GM12872 (cell line): Measurements from ENCODE around the gene OR51M1.

Experiments used
- TF ChIP-seq, protein P1 (sequence below): IDR thresholded peaks from 3 replicates; pipeline ENCODE4 v1.5.1; 2011; ENCODE audit warnings: low read depth, mild to moderate bottlenecking, low read length, moderate library complexity; ENCODE audit not compliant: insufficient read depth

The OR51M1 gene, protein sequence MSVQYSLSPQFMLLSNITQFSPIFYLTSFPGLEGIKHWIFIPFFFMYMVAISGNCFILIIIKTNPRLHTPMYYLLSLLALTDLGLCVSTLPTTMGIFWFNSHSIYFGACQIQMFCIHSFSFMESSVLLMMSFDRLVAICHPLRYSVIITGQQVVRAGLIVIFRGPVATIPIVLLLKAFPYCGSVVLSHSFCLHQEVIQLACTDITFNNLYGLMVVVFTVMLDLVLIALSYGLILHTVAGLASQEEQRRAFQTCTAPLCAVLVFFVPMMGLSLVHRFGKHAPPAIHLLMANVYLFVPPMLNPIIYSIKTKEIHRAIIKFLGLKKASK

DNA sequence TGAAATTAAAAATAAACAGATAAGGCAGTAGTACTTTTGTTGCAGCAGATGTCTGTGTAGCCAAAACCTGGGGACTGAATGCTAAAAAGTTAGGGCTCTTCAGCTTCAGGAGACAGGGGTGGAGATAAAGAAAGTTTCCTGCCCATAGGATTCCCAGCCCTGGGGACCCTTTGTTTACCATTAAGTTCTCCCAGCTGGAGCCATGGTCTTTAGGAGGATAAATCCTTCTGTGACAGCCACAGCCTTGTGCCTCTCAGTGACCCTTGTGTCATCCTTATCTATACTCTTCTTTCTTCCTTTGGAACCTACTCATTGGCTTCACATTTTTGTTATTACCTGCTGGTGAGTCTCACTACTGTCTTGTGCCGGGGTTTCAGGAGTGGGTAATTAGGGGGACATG, at the start of gene OR51M1:
OR51M1 (plus strand) TSS at position 237 of the 400 bp plus-strand sequence. CDS start 5,587 bp downstream, outside the sequence.
- TF ChIP-seq, protein P1, sequence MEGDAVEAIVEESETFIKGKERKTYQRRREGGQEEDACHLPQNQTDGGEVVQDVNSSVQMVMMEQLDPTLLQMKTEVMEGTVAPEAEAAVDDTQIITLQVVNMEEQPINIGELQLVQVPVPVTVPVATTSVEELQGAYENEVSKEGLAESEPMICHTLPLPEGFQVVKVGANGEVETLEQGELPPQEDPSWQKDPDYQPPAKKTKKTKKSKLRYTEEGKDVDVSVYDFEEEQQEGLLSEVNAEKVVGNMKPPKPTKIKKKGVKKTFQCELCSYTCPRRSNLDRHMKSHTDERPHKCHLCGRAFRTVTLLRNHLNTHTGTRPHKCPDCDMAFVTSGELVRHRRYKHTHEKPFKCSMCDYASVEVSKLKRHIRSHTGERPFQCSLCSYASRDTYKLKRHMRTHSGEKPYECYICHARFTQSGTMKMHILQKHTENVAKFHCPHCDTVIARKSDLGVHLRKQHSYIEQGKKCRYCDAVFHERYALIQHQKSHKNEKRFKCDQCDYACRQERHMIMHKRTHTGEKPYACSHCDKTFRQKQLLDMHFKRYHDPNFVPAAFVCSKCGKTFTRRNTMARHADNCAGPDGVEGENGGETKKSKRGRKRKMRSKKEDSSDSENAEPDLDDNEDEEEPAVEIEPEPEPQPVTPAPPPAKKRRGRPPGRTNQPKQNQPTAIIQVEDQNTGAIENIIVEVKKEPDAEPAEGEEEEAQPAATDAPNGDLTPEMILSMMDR, result no peak

DNA sequence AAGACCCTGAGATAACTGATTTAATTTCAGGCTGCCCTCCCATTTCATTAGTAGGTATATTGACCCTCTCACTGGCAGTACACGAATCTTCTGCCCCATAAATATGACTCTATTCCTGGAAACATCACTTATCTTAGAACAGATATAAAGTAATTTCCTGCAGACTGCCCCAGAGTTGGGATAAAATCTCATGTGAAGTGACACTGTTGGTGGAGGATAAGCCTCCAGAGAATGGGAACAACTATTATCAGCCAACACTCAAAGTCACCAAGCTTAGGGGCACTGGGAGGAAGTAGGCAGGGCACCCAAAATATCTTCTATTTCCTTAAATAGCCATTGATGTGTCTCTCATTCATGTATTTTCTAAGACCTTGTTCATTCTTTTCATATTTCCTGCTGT, 48.4 kb upstream of the OR51M1 start:
- TF ChIP-seq, protein P1, result no peak

DNA sequence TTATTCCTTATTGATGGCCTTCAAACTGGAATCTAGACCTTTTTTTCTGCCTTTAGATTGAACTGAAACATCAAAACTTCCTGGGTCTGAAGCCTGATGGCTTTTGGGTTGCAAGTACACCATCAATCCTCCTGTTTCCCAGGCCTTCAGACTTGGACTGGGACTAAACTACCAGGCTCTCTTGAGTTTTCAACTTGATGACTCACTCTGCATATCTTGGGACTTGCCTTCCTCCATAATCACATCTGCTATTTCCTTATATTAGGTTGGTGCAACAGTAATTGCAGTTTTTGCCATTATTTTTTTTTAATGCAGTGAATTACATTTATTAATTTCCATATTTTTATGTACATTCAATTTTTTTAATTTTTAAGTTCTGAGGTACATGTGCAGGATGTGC, 47.3 kb upstream of the OR51M1 start:
- TF ChIP-seq, protein P1, result no peak

DNA sequence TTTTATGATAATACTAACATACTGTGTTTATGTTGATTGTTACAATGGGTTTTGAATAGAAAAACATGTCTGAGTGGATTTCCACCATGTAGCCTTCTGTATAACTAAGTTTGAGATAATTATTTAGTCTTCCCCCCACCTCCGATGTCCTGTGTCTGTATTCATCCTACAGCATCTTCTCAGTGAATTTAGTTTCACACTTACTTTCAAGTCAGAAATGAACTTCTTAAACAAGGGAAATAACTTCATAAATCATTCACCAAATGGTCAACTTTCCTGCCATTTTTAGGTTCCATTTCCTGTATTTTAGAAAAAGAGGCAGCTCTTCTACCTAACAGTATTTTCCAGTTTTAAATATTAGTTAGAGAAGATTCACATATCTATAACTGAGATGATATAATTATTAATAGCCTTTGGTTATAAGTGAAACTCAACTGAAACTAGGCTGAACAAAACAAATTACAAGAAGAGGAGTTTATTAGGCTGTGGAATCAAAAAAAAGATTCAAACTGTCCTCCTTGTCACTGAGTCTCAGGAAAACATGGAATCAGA, 43.8 kb upstream of the OR51M1 start:
- TF ChIP-seq, protein P1, result no peak

DNA sequence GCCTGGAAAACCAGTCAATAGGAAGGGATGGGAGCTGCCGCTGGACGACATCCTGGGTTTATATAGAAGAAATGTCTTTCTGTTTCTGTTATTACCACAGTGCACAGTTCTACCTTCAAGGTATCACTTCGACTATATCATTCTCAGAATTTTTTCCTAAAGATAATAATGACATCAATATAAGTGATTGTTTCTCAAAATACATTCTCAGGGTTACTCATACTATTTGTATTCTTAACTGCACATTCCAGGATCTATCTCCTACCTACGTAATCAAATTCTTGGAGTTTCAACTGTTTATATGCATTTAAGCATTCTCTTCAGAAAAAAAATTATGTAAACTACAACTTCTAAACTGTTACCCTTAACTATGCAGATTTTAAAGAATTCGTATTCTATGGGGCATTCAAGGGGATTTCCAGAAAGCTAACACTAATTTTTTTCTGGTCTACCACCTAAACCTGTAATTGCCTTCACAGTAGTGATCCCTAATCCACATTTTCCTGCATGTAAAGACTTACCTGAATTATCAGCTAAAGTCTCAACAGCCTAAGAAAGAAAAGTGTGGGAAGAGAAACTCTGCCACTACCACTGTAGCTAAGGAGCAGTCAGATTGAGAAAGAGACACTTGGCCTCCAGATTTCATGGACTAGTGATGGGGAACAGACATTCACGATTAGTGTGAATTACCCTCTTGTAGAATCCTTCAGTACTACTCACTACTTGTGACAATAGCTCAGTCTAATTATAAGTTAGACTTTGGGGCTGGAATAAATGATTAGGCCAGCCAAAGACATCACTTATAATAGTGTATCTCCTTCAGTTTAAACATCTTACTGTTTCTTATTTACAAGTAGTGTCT, 39.9 kb upstream of the OR51M1 start, which contains the start of gene OR51B5:
OR51B5 (minus strand) TSS at position 51 of the 862 bp plus-strand sequence; CDS start at position 51, 0 bp downstream.
- TF ChIP-seq, protein P1, result no peak

DNA sequence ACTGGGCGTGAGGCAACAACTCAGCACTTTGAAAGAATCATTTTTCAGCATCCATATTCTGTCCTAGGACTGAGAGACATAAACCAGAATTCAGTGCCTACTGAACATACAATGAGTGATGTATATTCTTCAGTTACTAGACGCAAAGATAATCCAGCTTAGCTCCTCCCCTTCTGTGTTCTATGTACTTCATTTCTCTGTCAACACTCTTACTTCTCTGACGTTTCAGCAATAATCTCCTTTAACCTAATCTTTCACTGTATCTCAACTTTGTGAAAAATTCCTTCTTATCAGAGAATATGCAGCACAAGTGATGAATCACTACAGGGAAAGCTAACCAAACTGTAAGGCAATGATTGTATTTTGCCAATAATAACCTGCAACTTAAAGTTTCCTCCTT, 37.8 kb upstream of the OR51M1 start:
- TF ChIP-seq, protein P1, result no peak
